SH-SY5Y (cell line): ENCODE data around the gene MRPS14.

Experiments
- GATA2 ChIP-seq: IDR thresholded peaks from 2 replicates; pipeline ENCODE4 v1.6.1; 2011; ENCODE audit warnings: mild to moderate bottlenecking, low read depth, low read length
- GATA3 ChIP-seq: IDR thresholded peaks from 2 replicates; pipeline ENCODE4 v1.6.1; 2011; ENCODE audit warnings: low read depth, mild to moderate bottlenecking, low read length, moderate library complexity

- TF ChIP-seq GATA2 (no peak), GATA3 (no peak)
Measured at GRCh38 chr1:175019524-175019923, 3.7 kb downstream of the MRPS14 start.
